ENCODE data around the gene MIS12.

The MIS12 gene, protein sequence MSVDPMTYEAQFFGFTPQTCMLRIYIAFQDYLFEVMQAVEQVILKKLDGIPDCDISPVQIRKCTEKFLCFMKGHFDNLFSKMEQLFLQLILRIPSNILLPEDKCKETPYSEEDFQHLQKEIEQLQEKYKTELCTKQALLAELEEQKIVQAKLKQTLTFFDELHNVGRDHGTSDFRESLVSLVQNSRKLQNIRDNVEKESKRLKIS

DNA sequence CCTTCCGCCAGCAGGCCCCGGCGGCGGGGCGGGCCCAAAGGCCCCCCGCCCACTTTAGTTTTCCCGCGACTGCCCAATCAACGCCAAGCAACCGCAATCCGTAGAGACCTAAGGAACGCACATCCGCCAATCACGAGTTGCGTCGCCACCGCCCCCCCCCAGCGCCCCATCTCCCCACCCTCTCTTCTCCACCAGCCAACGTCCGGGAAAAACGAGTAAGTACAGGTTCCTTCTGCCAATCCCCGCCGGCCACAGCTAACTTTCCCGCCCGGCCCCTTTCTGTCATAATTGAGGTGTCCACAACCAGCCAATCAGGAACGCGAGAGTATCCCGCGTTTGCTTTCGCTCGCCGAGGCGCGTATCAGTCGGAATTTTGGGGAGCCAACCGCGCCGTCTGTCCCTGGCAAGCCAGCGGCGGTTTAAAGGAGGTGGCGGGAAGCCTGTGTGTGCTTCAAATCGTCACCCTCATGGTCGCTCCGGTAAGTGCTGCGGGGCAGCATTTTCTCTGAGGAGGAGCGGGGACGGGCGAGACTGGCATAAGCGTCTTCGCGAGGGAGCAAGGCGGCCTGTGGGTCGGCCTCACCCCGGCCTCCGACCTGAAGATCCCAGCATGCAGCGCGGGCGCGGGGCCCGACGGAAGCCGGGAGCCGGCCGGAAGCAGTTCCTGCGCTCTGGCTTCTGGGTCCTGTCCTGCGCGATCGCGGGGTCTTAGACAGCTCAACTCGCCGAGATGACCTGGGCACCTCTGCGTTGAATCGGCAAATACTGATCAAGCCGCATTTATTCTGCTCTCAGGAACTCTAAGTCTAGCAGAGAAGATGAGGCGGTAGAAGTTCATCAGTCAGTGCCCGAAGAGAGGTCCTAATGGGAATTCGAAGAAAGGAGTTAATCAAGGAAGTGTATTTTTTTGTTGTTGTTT, at the start of gene MIS12:
MIS12 (plus strand) TSS at position 361 of the 919 bp plus-strand sequence. CDS start 2,297 bp downstream, outside the sequence.
- DNase-seq: peak; percentile 93

- DNase-seq: no peak
Measured at GRCh38 chr17:5437721-5438317, 48.5 kb upstream of the MIS12 start.

GRCh38 chr17:5438716-5439445, 47.5 kb upstream of the MIS12 start, which contains the start of gene C1QBP:
Gene C1QBP, minus strand, starts transcription at chr17:5439155. Its CDS starts 82 bp downstream, at chr17:5439073.
- DNase-seq: peak; percentile 23

- no peak for DNase-seq
Measured at GRCh38 chr17:5439446-5439764, 47.0 kb upstream of the MIS12 start.

GRCh38 chr17:5443728-5444127, 42.6 kb upstream of the MIS12 start:
- no peak for DNase-seq

DNA sequence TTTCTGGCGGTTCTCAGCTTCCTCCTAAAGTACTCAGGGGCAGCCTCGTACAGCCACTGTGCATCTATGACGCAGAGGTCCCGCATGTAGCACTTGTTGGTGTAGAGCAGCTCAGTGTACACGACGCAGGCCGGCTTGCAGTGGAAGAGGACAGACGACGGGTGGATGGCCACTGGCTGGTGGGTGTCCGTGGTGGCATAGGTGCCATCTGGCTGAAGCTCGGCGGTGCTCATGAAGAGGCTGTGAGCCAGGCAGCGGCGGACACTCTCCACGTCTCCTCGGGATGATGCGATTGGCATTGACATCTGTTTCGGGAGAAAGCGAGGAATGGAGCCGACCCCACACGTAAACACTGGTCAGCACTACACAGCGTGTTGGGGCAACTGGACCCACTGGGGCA, 42.2 kb upstream of the MIS12 start:
- no peak for DNase-seq

DNA sequence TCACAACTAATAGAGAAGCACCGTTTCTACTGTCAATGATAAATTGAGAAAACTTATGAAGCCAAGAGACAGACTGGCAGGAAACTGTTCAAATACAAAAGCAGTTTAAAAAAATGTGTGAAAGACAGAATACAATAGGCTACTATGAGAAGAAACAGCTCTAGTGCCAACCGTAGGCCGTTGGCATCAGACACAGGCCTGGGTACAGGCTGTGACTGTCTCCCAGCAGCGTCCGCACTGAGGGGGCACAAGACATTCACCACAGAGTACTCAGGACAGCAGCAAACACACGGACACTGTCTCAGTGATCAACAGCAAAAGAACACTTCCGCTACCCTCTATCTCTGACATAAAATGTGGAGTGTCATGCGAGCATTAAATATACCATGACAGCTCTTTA, 39.6 kb upstream of the MIS12 start:
- no peak for DNase-seq

GRCh38 chr17:5464717-5465507, 21.5 kb upstream of the MIS12 start:
- no peak for DNase-seq

DNA sequence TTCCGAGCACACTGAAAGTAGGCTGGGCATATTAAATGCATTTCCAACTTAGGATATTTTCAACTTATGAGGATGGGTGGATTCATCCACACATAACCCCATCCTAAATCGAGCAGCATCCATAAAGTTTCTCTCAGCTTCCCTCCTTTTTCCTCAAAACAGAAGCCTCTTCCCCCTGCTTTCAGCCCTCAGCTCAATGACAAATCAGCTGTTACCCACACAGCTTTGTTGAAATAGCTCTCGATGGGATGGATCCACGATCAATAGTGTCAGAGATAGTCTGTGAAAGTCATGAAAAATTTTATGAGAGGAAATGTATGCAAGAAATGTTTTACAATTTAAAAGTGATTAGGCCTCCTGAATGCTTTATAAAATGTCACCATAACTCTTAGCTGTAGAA, 20.1 kb upstream of the MIS12 start:
- no peak for DNase-seq

GRCh38 chr17:5467416-5467815, 18.9 kb upstream of the MIS12 start:
- no peak for DNase-seq

DNA sequence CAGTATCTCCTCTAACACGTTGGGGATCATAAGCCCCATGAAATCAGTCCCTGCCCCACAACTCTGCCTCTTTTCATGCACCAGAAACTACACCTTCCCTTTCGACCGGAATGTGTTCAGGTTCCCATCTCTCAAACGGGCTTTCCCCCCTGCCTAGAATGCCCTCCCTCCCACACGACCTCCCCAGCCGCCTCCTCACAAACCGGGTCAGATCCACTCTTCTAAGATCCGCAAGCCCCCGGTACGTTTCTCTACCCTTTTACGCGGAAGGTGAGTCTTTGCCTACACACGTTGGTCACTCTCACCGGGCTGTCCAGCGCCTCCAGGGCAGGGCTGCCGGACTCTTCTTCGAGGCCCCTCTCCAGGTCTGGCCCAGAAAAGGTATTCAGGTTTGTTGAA, 18.3 kb upstream of the MIS12 start:
- no peak for DNase-seq

DNA sequence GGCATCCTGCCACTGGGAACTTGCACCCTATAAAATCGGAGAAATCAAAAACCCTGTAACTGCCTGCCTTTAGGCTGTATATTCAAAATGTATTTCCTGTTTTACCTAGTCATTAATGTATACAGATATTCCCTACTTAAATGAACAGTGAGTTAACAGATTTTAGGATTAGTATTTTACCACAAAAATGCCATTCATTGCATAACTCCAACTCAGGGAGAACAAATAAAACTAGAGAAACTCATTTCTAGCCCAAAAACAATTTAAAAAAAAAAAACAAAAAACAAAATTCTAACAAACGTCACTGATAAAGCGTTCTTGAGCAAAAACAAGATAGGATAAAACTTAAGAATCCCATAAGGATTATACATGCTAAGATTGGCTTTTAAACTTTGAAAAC, 13.9 kb upstream of the MIS12 start:
- no peak for DNase-seq

DNA sequence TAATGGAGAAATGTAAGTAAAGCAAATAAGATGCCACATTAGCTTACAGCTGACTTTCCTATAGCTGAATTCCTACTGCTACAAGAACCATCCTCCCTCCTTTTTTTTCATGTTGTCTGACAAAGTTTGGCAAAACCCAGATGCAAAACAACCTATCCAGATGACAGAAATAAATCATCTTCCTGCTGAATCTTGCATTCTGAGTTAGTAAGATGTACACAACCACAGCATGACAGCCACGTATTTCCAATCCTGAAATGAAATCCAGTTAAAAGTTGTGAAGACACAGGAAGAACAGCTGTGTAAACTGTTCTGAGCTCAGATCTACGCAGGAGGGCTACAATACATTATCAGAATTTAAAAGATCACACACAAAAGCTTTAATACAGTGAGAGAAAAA, 12.5 kb upstream of the MIS12 start:
- DNase-seq: no peak

DNA sequence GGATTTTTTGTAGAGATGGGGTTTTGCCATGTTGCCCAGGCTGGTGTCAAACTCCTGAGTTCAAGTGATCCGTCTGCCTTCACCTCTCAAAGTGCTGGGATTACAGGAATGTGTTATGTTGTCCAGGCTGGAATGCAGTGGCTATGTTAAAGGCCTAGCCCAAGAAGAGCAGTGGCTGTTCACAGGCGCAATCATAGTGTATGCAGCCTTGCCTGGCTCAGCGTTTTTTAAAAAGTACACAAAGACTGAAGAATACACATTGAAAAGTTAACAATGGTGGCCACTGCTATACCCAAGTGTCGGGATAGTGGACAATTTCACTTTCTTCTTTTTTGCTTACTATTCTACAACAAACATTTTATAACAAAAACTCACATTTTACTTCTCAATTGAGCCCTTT, 7.4 kb upstream of the MIS12 start:
- no peak for DNase-seq

- DNase-seq: no peak
Measured at GRCh38 chr17:5480962-5481361, 5.4 kb upstream of the MIS12 start.

DNA sequence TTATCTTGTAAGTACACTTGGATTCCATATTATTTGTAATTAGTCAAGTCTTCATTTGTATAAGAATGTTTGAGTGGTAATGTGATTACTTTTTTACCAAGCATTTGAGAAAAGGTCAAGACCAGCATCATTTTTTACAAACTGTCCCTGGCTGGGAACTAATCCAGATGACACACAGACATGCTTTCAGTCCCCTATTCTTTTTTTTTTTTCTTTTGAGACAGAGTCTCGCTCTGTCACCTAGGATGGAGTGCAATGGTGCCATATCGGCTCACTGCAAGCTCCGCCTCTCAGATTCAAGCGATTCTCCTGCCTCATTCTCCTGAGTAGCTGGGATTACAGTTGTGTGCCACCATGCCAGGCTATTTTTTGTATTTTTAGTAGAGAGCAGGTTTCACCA, 4.9 kb upstream of the MIS12 start:
- DNase-seq: no peak

GRCh38 chr17:5485270-5486205, 828 bp upstream of the MIS12 start, which contains the start of gene DERL2:
Gene DERL2, minus strand, starts transcription at chr17:5486178. Its CDS starts 17 bp downstream, at chr17:5486161.
- no peak for DNase-seq

GRCh38 chr17:5488752-5489151, 2.4 kb downstream of the MIS12 start:
- no peak for DNase-seq

GRCh38 chr17:5492970-5493369, 6.6 kb downstream of the MIS12 start:
- DNase-seq: no peak

GRCh38 chr17:5499476-5500231, 13.3 kb downstream of the MIS12 start:
- no peak for DNase-seq

DNA sequence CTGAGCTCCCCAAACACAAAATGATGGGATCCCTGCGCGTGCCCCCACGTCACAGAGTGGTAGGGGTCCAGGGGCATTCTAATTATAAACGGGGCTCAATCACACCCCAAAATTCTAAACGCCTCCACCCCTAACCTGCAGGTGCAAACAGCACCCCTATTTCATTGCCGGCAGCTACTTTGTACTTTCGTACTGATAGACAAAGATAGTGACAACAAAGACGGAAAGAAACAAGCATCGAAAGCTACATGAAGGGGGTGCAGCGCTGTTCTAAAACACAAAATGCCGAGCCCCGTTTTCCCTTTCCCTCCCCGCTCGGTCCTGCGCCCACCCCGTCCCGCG, 13.9 kb downstream of the MIS12 start:
- no peak for DNase-seq

All from NCI-H1436 treated with DMSO at 0.1 percent for 48 hours (cell line).